NK-92 treated with Interleukin-12 subunit alpha and Interleukin-12 subunit beta, amount 100 ng/mL, for 24 hours (cell line): ENCODE results near the gene RGL4.
"Not testable (repeated sequence)": the region's sequence is repeated elsewhere in the genome, so short reads cannot be mapped to it uniquely, and the experiment has no call there.

Experiments
- DNase-seq: peaks from one replicate; lab custom pipeline; 2025; lab: John Stamatoyannopoulos, UW

RGL4 gene

DNA sequence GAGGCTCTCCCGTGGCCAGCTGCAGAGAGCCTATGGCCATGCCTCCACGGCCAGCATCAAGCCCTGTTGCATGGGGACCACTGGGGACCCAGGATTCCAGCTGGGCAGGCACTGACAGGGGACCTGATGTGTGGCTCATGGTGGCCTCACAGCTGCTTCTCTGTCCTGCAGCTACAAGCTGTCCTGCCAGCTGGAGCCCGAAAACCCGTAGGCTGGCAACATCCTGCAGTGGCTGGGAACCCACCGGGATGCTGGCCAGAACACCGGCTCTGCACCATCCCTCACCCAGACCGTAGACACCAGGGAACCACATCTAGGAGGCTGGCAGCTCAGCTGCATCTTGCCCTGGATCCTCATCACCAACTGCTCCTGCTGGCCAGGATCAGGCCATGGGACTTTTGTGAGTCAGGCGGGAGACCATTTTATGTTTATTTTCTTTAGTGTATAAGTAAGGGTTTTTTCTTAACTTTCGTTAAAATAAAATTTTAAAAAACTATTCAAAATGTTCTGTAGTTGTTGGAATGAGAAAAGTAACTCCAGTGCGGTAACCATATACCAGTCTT lies 7.9 kb downstream of the RGL4 start:
- DNase-seq: no peak

DNA sequence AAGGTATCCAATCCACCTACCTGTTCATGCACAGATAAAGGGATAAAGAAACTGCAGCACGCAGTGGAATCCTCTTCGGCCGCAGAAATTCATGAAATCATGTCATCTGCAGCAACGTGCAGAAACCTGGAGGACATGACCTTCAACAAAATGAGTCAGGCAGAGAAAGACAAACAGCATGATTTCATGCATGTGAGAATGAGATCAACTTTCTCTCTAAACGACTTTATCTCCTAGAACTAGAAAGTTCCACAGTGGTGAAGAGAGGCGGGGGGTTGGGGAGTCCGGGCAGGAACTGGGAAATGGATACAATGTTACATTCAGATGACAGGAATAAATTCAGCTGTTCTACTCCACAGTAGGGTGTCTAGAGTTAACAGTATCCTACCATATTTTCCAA lies 9.9 kb downstream of the RGL4 start:
- no peak for DNase-seq

DNA sequence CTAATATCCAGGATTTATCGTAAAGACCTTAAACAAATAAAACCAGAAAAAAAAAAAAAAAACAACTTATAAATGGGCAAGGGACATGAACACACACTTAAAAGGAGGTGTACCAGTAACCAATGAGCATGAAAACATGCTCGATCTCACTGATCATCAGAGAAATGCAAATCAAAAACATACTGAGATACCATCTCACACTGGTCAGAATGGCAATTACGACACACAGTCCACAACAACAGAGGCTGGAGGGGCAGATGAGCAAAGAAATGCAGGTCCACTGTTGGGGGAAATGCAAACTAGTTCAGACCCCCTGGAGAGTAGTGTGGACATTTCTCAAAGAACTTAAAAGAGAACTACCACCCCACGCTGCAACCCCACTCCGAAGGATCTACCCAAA lies 13.2 kb downstream of the RGL4 start:
- DNase-seq: no peak

DNA sequence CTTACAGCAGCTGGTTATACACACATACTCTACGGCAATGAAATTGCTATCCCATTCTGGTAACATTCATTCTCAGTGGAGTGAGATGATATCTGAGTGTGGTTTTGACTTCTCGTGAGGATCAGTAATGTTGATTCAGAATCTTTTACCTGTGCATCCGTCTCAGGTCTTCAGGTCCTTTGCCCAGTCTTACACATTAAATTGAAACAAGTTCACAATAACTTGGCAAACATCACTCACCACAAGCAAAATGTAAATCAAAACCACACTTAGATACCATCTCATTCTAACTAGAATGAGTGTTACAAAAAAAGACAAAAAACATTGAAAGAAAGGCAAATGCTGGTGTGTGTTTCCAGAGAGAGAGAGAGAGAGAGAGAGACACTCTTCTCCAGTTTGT lies 14.0 kb downstream of the RGL4 start:
- no peak for DNase-seq

DNA sequence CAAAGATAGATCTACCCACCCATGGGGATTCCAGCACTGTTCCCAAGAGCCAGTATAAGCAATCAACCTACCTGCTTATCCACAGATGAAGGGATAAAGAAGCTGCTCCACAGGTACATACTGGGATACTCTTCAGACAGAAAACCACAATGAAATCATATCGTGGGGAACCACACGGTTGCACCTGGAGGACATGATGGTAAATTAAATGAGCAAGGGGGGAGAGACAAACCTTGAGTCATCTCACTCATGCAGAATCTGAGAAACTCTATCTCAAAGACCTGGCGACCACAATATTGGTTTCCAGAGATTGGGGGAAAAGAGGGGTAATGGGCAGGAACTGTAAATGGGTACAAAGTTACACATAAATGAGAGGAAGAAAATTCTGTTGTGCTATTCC lies 14.5 kb downstream of the RGL4 start:
- no peak for DNase-seq

DNA sequence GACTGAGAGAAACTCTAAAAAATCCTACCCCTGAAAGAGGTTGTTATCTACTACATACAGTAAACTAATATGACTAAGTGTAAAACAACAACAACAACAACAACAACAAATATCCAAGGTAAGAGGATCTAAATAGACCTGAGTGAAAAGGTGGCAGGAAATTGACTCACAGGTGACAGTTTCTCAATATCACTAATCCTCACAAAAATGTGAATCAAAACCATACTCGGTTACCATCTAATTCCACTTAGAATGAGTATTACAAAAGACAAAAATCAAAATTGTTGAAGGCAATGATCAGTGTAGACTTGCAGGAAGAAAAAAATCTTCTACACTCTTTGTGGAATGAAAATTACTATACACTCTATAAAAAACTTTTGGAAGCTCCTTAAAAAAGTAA lies 17.5 kb downstream of the RGL4 start:
- no peak for DNase-seq

DNA sequence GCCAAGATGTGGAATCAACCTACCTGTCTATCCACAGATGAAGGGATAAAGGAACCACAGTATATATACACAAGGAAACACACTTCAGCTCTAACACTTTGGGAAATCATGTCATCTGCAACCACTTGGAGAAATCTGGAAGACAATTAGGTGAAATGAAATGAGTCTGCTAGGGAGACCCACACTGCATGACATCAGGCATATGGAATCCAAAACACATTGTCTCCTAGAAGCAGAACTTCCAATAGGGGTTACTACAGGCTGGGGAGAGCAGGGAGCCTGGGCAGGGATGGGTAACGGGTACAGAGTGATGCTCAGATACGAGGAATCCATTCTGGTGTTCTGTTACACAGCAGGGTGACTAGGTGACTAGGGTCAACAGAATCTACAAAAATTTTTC lies 18.3 kb downstream of the RGL4 start:
- no peak for DNase-seq

DNA sequence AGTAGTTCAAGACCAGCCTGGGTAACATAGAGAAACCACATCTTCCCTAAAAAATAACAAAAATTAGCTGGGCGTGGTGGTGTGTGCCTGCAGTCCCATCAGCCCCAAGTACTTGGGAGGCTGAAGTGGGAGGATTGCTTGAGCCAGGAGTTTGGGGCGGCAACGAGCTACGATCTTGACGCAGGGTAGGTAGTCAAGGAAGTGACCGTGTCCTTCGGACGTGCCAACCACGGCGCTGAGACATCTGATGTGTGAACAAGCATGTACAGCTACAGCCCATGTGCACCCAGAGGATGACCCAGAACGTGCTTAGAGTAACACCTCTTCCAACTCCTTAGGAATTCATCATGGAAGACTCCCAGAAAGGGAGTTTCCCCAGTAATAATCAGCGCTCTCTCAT lies 21.4 kb downstream of the RGL4 start:
- DNase-seq: no peak

DNA sequence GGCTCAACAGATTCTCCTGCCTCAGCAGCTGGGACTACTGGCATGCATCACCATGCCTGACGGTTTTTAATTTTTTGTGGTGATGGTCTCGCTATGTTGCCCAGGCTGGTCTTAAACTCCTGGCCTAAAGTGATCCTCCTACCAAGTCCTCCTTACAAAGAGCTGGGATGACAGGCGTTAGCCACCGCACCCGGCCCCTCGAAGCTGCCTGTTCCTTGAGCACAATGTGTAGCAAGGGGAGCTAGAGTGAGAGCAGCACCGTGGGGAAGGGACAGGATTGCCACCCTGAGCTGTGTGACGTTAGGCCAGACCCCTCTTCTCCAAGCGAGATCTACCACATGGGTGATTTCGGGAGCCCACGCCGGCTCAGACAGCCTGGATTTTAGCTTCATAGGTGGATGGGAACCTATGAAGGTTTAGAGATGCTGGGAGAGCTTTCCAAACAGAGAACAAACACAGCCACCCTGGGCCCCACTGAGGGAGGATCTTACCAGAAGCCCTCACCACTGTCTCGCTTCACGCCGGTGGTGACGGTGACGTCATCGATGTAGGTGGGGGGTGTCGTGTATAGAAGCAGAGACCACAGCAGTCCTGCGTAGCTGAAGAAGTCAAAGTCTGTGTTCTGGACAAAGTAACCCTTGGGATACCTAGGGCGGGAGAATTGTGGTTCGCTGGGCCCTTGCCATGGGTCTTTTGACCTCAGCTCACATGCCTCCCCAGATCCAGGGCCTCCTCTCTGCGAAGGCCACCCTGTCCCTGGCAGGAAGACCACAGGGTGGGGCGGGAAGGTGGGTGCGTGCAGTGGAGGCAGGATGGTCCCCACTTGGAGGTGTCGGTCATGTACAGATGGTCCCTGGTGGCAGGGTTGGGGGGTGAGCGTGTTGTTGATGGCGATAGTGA lies 23.1 kb downstream of the RGL4 start:
- no peak for DNase-seq

DNA sequence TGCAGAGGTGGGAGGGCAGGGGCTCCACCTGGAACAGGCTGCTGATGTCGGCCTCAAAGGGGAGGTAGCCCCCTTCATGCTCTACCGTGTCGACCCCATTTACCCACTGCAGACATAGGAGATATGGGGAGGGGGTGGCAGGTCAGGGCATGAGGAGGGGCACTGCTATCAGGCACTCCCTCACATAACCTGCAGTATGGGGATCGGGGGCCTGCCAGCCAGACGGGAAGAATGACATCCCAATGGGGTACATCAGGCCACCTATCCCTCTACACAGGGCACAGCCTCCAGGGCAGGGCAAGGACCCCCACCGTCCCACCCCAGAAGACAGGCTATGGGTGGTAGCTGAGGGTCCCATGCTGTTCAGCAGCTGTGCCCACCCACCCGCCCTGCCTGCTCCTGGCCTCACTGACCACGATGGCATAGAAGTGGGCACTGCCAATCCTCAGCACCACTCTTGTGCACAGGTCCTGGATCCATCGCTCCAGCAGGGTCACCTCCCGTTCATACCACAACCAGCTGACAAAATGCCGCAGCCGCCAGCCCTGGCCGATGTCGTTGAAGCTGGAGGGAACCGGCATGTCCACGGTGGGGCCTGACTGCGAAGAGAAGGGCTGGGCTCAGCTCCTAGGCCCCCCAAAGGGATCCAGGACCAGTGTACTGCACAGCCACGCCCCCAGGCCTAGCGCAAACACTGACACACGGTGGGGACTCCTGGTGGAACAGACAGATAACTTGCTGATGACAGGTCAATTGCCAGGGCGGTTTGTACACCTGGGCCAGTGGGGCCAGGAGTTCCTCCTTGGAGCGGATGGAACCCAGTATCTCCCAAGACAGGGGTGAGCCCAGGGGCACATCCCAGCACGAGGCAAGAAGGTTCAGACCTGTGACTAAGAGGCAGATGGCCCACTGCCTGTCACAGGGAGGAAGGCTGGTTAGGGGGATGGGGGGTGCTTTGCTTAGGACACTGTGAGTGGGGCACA lies 24.1 kb downstream of the RGL4 start:
- DNase-seq: no peak

DNA sequence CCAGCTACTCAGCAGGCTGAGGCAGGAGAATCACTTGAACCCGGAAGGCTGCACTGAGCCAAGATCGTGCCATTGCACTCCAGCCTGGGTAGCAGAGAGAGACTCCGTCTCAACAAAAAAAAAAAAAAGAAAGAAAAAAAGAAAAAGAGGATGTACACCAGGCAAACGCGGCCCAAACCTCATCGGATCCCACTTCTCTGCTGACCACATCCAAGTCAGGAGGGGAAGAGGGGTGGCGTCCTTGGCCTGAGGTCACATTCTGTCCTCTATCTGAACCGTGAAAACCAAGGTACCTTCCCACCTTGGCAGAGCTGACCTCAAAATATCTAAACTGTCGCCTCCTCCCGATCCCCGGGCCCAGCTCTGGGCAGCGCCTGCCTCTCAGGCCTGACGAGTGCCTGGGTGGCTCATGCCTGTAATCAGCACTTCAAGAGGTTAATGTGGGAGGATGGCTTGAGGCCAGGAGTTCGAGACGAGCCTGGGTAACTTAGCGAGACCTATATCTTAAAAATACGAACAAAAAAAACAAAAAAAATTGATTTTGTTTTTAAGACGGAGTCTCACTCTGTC lies 25.1 kb downstream of the RGL4 start:
- no peak for DNase-seq

DNA sequence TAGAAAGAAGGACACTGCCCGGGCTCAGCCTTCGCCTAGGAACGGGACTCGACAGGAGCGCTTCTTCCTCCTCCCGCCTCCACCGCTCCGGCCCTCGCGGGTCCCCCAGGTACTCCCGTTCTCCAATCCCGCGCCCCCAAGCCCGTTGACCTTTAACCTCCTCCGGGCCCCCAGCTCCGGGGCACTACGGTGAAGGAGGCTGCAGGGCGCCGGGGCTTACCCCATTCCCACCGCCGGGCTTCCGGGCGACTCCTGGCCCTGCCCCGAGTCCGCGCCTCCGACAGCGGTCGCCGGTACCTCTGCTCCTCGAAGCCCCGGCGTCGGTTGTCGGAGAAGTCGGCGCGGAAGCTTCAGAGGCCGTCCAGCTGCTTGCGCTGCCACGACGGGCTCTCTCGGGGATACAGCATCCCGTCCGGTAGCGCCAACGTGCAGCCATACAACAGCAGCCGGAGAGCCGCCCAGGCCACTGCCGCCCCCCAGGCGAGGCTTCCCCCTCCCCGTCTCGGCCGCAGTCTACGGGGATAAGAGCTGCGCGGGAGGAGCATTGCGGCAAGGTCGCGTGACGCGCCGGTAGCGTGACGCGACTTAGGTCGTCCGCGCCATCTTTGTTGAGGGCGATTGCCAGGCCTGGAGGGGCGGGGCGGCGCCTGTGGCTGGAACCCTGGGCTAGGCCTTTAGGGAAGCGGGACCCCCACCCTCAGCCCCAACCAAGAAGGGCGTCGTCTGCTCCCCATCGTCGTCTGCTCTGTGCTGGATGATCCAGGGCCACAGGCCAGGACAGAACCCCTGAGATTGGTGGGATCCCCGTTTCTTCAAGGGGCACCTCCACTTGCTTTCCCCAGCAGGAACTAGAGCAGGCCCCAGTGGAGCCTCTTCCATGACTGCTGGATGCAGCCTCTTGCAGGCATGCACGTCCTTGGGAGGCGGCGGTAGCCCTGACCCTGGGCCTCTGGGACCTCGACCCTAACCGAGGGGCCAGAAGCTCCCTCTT lies 26.3 kb downstream of the RGL4 start:
- DNase-seq: peak; percentile 61

DNA sequence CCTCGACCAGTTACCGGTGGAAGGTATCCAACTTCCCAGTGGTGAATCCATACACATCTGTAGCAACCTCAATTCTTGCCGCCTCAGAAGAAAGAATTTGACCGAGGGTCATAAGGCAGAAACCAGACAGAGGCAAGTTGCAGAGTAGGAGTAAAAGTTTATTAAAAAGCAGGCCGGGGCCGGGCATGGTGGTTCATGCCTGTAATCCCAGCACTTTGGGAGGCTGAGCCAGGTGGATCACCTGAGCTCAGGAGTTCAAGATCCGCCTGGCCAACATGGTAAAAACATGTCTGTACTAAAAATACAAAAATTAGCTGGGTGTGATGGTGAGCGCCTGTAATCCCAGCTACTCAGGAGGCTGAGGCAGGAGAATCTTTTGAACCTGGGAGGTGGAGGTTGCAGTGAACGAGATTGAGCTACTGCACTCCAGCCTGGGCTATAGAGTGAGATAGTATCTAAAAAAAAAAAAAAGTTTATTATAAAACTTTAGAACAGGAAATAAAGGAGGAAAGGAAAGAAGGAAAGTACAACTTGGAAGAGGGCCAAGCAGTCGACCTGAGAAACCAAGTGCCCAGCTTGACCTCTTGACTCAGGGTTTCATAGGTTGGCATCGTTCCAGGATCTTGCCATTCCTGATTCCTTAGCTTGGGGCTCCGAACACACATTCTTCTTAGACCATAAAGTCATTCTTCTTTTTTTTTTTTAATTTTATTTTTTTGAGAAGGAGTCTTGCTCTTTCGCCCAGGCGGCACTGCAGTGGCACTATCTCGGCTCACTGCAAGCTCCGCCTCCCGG lies 27.8 kb downstream of the RGL4 start:
- DNase-seq: no peak

DNA sequence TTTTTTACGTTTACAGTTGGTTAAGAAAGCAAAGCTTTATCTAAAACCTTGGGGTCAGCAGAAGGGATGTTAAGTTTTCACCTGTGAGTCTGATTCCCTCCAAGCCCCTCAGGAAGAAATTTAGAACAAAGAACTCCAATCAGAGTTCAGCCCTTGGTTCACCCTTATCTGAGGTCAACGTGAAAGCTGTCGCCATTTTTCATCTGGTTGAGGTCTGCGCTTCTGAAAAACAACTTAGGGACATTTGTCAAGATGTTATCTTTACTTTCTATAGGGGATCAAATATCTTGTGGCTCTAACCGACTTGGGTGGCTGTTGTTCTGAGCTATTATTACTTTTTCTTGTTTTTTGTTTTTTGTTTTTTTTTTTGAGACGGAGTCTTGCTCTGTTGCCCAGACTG lies 30.0 kb downstream of the RGL4 start:
- no peak for DNase-seq

DNA sequence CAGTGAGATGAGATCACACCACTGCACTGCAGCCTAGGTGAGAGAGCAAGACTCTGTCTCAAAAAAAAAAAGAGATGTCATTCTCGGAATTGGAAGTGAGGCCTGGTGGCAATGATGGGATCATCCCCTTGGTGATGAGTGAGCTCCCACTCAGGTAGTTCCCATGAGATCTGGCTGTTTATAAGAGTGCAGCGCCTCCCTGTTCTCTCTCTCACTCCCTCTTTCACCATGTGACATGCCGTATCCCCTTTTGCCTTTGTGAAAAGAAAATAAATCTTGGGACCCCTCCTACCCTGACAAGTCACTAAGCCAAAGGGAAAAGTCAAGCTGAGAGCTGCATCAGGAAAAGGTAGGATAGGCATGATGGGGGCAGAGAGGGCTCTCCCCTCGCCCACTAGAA lies 31.3 kb downstream of the RGL4 start:
- DNase-seq: no peak

DNA sequence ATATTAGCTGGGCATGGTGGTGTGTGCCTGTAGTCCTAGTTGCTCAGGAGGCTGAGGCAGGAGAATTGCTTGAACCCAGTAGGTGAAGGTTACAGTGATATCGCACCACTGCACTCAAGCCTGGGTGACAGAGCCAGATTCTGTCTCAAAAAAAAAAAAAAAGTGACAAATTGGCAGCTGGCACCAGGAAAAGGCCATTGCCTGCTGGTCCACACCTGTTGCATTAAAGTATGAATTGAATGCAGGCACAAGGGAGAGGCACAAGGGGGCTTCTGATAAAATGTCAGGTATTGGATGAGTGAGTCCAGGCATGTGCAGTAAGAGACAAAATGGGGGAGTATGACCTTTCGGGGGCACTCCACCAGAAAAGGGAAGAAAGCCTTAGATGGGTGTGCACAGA lies 31.9 kb downstream of the RGL4 start:
- no peak for DNase-seq

DNA sequence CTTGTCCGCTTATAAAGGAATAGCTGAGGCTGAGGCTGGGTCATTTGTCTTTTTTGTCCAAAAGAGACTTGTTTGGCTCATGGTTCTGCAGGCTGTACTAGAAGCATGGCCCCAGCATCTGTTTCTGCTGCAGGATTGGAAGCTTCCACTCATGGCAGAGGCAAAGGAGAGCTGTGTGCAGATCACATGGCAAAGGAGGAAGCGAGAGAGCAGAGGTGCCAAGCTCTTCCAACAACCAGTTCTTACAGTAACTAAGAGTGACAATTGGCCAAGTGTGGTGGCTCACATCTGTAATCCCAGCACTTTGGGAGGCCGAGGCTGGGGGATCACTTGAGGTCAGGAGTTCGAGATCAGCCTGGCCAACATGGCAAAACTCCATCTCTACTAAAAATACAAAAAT lies 37.3 kb downstream of the RGL4 start:
- DNase-seq: not testable (repeated sequence)

DNA sequence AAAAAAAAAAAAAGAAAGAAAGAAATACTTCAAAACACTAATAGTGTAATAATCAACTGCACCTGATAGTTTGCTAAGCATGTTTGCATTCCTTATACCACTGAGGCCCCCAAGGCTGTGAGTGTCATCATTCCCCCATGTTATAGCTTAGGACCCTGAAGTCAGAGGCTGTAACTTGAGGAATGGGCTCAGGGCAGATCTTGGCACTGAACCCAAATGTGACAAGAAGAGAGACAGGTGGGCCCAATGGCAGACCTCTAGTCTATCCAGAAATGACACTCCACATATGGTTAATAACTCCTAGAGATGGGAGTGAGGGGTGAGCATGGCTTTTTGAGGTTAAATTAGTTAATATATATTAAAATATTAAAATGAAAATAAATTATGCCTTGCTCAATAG lies 46.9 kb downstream of the RGL4 start:
- DNase-seq: no peak

DNA sequence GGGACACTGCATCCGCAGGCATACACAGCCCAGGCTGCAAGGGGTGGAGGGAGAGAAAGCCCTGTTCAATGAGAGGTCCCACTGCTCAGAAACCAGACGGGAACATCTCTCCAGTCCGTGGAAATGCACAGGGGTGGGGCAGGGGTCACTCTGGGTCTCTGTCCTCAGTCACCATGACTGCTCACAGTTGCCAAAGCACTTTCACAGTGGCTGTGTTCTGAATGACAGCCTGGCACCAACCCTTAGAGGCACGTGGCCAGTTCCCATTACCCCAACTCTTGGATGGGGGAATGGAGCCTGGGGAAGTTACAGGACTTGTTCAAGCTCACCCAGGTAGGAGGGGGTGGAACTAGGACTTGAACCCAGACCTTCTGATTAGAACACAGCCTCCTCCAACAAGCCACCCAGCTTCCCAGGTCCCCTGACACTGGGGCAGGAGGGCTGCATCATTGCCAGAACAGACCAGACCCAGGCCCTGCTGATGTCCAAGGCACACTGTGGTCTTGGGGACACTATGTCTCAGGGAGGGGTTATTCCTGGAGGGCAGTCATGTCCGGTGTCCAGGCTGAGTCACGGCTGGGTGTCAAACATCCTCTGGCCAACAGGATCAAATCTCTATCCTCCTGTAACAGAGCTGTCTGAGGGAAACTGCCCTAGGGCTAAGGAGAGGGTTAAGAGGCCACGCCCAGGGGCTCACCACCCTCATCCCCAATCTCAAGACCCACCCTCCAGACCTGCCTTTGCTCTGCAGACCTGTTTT lies 51.9 kb downstream of the RGL4 start:
- DNase-seq: no peak

DNA sequence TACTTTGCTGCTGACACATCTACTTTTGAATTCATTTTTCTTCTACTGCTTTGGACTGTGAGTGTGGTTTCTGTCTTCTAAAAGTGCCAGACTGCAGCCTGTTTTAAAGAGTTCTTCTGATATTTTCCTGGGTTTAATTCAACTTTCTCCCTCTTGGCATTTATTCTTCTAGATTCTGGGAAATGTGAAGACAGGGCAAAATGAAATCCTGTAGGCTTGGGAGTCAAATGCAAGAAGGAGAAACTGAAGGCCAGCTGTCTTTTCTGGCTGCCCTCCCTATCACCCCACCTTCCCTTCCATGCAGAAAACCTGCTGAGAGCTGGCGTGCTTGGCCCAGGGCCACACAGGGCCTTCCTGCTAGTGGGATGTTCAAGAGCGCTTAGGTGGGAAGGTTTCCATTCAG lies 52.5 kb downstream of the RGL4 start:
- no peak for DNase-seq
